NCI-H2107 treated with DMSO at 0.1 percent for 48 hours (cell line): ENCODE data around the gene BEX2.

ENCODE experiments used
- DNase-seq: peaks from one replicate; lab custom pipeline; 2025; ENCODE audit not compliant: unreplicated experiment; lab: John Stamatoyannopoulos, UW

BEX2 gene

DNA sequence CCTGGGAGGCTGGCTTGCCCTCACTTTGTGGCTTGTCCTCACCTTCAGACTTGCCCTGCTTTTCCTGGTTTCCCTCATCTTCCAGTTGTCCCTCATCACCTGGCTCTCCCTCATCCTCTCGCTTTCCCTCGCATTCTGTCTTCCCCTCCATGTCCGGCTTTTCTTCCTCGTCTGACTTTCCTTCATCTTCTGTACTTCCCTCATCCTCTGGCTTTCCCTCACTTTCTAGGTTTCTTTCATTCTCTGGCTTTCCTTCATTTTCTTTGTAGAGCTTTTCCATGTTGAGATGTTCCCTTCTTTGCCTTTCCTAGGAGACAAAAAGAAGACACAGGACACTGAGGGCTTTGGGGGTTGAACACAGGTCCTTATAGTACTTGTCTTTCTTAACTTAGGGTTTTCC lies 36.5 kb downstream of the BEX2 start:
- no peak for DNase-seq
